Measurements from ENCODE around the gene CNTNAP5.

CNTNAP5 gene

DNA sequence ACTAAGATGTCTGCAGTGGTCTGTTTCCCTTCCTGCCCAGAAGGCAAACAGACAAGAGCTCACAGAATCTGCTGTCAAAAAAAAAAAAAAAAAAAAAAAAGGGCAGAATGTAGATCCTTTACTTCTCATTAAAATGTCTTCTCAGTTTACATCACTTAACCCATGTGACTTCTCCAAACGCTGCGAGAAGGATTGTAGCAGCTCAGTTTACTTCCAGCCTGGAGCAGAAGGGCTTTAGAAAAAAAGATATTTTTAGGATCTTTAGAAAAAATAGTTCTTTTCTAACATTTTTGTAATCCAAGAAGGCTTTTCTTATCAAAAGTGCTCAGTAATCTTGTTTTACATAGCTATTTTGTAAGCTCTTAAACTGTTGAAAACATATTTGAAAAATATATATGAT lies 425.4 kb downstream of the CNTNAP5 start:
- no peak for DNase-seq (ENCODE audit: low read depth in 2 of 2)

DNA sequence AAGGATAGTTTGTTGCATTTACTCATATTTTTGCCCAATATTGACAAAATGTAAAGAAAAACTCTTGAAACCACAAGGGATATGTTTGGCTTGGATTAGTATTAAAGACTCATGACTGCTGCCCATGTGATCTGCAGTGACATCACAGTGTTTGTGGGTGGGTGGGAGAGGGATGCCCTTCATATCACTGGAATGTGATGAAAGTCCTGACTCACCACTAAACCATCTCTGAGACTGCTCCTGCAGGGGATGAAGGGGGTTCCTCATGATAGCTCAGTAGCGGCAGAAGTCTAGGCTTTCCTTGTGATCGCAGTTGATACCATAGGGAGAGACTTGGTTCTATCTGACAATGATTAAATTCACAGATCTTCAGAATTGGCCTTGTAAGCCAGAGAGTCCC lies 451.2 kb downstream of the CNTNAP5 start:
- DNase-seq (ENCODE audit: low read depth in 2 of 2) = no peak

DNA sequence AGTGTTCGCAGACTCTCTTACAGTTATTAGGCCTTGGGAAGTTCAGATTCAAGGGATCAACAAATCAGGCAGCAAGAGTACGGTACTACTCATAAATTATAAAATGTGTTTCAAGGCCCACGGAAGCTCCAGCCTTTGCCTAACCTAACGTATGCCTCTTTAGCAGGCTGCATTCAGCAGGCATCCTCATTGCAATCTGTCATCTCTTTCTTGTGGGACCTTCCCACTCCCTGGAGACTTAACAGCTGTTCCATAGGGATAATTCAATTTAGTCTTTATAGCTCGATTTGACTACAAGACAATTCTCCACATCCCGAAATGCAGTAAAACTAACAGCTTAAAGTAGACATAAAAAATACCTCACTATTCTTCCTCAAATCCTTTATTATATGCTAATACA lies 453.7 kb downstream of the CNTNAP5 start:
- no peak for DNase-seq (ENCODE audit: low read depth in 2 of 2)

DNA sequence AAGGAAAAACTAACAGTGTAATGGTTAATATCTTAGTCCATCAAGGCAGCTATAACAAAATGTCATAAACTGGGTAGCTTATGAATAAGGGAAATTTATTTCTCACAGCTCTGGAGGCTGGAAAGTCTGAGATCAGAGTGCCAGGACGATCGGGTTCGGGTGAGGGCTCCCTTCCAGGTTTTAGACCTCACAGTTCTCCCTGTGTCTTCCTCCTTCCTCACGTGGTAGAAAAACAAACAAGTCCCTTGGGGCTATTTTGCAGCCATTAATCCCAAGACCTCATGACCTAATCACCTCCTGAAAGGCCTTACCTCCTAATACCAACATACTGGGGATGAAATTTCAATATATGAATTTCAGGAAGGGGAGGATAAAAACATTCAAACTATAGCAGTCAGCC lies 455.9 kb downstream of the CNTNAP5 start:
- DNase-seq (ENCODE audit: low read depth in 2 of 2) = no peak

DNA sequence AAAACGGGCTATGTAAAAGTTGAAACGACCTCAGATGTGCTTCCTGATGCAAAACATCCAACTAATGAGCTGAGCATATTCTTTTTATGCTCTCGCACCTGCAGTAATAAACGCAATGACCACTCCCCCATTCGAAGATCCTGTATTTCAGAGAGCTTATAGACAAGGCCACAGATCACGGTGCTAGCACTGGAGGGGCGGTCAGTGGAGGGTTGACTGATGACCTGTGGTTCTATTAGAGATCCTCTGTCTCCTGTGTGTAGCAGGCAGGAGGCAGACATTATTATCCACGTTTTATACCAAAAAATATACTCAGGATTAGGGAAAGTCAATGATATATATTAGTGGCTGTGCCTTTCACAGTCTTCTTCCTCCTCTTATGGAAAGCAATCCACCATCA lies 457.0 kb downstream of the CNTNAP5 start:
- DNase-seq (ENCODE audit: low read depth in 2 of 2) = no peak

DNA sequence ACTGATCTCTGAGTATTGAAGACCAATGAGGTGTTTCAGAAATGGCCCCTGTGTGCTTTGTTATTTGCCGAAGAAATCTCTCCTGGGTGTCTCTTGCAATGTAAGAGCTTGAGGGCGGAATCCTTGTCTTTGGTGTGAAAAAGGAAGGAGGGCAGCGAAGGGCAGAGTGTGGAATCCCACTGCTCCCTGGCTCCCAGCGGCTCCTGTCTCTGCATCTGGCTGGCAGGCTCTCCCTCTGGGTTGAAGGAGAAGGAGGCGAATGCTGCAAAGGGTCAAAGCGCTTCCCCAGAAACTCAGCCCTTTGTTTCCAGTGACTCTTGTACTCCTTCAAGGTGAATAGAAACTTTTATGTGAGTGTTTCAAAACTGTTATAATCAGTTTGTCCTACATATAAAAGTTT lies 457.5 kb downstream of the CNTNAP5 start:
- no peak for DNase-seq (ENCODE audit: low read depth in 2 of 2)

DNA sequence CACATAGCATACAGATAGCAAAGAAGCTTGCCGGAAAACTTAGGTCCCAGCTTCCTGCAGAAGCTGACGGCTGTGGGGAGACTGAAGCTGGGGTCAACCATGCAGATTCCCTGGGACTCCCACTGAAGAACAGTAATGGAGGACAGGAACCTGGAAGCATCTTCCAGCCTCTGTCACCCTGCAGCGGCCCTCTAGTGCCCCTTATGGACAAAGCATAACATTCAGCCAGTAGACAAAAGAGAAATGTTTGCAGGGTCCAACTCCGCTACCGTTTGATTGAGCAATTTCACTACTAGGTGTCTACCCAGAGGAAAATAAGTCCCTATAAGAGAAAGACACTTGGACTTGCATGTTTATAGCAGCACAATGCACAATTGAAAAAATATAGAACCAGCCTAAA lies 460.6 kb downstream of the CNTNAP5 start:
- DNase-seq (ENCODE audit: low read depth in 2 of 2) = no peak

DNA sequence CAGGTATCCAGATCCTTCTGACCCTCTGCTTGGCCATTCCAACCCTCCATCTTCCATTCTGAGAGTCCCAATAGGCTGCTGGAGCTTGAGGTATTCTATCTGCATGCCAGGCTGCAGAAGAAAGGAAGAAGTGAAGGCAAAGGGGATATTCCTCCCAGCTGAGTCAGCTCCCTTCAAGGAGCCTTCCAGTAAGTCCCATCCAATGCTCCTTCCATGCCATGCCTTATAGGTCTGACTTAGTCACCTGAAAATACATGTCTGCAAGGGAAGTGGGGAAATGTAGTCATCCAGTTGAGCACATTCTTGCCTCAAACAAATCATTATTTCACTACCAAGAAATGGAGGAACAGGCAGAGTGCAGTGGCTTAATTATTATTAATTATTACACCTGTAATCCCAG lies 464.6 kb downstream of the CNTNAP5 start:
- DNase-seq (ENCODE audit: low read depth in 2 of 2) = no peak

DNA sequence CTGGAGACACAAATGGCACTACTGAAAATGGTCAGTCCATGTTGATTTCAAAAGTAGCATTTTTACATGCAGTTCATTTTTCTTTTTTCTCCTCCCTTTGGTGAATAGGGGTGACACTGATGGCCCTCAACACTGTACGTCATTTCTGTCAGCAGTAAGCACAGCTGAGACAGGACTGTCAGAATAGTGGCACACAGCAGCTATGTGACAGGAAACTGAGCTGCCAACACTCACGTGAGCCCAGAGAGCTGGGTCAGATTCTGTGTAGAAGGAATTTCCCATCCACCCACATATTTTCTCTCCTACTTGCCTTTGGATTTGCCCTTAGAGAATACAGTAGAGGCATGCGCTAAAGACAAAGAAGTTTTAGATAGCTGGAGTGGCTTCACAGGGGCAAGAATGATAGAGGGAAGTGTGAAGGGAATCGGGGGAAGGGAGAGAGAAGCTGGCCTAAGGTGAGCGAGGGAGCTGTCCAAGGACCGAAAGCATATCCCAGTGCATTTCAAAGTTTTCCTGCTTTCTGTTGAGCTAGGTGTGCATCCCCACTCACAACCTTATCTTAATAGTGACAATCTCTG lies 476.6 kb downstream of the CNTNAP5 start:
- DNase-seq (ENCODE audit: low read depth in 2 of 2) = no peak

DNA sequence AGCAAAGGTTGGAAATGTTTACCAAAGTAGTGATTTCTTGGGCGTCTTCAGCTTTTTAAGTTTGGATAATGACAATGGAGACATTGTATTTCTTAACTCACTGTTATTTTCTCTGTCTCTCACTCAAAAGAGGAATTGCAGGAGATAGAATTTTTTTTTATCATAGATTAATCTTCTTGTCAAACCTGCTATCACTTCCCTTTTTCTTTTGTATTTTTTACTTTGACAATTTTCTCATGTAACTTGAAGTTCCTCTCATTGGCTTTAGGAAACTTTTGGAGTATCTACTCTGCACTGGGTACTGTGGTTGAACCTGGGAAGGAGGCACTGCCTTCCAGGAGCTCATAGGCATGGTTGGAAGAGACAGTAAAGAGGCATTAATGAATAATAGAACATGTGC lies 489.1 kb downstream of the CNTNAP5 start:
- DNase-seq (ENCODE audit: low read depth in 2 of 2) = no peak

DNA sequence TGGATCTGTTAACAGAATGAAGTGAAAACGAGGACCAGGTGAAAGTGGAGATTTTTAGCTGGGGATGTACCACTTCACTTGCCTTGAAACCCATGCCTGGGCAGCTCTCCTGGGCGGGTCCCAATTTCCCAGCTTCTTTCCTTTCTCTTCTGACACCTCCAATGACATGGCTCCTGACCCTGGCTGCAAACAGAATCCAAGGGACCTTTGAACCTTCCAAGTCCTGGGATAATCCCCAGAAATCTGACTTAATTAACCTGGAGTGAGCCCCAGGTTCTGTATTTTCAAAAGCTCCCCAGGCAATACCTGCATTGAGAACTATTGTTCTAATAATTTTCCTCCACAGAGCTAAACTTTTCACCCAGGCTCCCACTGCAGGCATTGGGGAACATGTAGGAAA lies 495.9 kb downstream of the CNTNAP5 start:
- DNase-seq (ENCODE audit: low read depth in 2 of 2) = no peak

DNA sequence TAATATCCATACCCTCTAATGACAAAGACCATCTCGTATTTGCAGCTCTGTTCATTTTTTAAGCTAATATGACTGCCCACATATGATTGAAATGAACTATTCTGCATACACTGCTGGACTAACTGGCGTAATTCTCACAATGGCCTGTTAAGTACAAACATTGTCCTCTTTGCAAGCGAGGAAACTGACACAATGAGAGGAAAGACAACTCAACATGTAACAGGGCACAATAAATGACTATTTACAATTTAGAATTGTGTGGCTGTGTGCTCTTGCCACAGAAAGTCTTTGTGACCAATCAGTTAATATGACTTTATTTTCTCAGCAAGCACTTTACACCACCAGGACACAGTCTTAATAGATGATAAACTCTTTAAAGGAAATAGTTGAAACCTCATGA lies 498.0 kb downstream of the CNTNAP5 start:
- no peak for DNase-seq (ENCODE audit: low read depth in 2 of 2)

DNA sequence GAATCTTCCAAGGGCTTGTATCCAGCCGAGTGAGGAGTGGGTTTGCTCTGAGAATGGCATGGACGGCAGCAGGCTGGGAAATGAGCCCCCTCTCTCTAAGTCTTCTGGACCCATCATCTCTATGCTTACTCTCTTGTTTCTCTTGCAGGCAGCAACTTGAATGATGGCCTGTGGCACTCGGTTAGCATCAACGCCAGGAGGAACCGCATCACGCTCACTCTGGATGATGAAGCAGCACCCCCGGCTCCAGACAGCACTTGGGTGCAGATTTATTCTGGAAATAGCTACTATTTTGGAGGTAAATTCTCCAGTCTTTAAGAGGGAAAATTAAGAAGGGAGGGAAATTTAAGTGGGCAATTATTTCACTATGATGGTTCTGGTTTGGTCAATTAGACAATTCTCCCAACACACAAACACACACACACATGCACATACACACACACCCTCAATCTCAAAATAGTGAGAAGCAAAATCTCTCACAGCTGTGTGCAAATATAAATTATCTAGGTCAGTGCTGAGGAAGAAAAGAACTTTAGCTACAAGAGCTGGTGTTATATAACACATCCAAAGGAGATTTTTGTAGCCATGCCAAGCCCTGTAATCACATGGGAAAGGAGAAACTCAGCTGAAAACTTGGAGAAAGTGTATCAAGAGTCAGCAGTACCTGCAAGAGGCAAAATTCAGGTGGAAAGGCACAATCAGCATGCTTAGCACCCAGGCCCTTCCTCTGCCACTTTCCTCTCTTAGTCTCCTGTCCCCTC lies 499.2 kb downstream of the CNTNAP5 start:
- no peak for DNase-seq (ENCODE audit: low read depth in 2 of 2)

DNA sequence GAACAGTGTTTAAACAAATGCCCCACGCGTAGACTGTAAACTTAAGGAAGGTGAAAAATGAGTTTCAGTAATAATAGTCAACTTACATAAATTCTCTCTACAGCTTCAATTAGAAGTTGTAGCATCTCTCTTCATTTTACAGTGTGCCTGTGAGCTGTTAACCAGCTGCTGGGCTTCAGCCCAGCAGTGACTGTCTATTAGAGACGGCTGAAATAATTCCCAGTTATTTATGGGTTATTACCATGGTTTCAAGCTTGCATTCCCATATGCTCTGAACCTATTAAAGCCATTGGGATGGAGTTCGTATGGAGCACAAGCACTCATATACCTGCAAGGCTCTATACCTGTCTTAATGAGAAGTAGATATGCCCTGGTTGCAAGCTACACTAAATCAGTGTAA lies 501.1 kb downstream of the CNTNAP5 start:
- no peak for DNase-seq (ENCODE audit: low read depth in 2 of 2)

DNA sequence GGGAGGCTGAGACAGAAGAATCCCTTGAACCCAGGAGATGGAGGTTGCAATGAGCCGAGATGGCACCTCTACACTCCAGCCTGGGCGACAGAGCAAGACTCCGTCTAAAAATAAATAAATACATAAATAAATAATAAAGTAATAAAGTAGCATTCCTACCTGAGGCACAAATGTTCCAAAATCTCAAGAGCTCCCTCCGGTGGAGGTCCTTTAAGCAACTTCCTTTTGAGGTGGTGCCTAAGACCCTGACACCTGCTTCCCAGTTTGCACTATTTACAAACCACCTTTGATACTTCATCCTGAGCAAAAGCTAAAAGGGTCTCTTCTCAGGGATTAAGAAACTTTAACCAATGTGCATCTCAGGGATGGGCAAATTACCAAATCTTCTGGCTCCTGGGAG lies 505.1 kb downstream of the CNTNAP5 start:
- DNase-seq (ENCODE audit: low read depth in 2 of 2) = no peak

DNA sequence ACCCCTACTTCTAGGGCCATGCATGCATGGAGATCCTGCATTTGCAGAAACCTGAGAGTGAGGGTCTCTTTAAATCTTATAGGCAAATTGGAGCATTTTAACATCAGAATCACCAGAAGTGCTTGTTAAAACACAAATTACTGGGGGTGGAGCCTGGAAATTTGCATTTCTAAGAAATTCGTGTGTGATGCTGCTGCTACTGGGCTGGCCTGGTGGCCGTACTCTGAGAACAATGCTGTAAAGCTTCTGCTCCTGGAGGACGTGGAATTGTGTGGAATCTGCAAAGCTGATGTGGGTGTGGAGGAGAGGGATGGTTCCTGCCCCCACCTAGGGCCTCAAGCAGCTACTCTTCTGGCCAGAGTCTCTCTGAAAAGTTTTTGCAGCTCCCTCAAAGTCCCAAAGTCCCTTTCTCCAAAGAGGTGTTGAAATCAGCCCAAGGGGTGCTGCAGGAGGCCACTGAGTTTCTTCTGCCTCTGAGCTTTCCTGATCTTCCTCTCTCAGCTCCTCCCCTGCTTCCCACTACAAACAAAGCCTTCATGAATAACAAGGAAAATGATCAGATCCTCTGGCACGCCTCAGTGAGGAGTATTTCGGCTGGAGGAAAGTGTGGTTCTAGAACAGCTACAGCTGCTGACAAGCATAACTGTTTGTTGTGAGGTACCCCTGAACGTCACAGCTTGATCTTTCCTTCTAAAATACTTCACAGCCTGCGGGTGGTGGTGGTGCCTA lies 508.3 kb downstream of the CNTNAP5 start:
- DNase-seq (ENCODE audit: low read depth in 2 of 2) = no peak

DNA sequence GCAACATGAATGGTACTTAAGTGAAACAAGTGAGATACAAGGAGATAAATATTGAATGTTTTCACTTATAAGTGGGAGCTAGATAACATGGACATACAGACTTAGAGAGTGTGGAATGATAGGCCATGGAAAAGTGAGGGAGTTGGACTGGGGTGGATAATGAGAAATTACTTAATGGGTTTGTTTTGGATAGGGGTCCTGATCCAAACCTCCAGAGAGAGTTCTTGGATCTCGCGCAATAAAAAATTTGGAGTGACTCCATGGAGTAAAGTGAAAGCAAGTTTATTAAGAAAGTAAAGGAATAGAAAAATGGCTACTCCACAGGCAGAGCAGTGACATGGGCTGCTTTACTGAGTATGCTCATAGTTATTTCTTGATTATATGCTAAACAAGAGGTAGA lies 508.9 kb downstream of the CNTNAP5 start:
- DNase-seq (ENCODE audit: low read depth in 2 of 2) = no peak

DNA sequence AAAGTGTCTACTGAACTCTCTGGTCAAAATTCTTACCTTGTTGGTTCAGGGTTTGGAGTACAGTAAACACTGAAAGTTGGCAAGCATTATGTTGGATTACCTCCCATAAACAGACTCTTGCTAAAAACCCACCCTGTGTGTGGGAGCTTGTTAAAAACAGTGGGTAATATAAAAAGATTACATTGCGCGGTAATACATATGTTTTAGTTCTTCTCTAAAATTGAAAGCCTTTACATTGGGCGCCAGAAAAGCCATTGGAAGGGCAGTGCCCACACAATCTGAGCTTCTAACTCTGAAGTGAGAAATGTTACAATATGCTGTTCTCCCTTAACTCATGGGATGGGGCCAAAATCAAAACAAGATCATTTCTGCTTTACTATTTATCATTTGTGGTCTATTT lies 510.7 kb downstream of the CNTNAP5 start:
- no peak for DNase-seq (ENCODE audit: low read depth in 2 of 2)

DNA sequence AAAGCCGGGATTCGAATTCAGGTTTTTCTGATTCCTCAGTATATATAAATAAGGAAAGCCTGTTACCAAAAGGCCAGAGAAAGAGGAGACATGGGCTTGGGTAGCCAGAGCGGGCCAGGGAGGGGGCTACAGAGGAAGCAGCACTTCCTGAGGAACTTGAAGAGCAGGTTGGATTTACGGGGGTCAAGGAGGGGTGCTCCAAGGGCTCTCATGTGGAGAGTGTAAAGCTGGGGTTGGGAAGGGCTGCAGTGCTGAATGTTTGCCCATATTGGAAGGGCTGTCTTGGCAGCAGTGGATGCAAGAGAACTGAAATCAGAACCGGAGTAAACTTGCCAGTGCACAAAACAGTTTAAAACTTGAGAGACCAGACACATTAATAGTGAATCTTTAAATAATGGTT lies 511.5 kb downstream of the CNTNAP5 start:
- no peak for DNase-seq (ENCODE audit: low read depth in 2 of 2)

DNA sequence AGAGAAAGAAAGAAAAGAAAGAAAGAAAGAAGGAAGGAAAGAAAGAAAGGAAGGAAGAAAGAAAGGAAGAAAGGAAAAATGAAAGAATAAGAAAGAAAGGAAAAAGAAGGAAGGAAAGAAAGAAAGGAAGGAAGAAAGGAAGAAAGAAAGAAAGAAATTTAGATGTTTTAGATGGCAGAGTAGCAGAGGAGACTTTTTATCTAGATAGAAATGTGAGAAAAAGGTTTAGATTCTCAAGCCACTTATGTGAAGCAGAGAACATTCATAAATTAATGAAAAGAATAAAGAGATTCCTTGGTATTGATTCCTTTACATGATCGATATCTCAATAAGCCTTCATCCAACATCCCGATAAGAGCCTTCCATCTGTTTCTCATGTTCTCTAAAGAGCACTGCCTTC lies 513.5 kb downstream of the CNTNAP5 start:
- DNase-seq (ENCODE audit: low read depth in 2 of 2) = no peak

DNA sequence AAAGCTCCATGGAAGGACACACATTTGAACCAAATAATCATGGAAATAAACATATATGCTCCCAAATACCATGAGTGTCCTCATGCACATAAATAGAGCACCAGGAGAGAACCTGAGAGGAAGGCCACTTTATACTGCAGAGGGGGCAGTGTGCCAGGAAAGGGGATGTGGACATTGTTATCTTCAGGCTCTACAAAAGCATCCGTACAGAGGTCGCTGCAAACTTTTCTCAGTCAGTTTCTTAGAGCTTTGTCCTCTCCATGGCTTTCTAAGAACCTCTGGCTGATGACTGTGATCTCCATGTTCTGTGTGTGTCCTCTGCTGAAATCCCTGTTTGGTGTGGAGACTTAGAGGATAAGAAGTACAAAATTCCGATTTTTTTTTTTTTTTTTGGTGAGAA lies 515.7 kb downstream of the CNTNAP5 start:
- no peak for DNase-seq (ENCODE audit: low read depth in 2 of 2)

DNA sequence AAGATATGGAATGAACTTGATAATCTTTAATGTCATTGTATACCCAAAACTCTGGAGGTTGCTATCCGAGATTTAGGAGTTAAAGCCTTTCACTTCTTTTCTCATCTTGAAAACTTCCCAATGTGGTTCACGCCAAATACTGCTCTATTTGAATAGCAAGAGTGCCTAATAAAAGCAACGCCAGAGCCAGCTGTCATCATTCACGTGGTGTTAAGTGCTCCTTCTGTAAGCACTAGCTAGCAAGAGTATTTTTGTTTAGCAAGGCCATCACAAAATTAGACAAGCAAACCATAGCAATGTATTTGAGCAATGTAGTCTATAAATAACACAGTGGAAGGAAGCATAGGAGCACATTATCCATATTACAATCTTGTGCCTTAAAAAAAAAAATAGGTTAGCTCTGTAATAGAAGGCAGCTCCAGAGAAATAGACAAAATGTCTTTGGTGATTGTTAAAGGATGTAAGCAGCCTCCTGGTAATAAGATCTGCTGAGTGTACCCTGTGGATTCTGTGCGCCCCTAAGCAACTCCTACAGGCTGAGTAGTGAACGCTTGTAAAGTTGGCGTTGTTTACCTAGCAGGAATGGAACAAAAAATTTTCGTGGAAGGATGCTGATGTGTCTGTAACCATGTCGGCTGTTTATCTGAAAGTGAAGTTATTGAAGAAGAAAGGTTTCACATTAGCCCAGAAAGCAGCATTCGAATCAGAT lies 518.0 kb downstream of the CNTNAP5 start:
- no peak for DNase-seq (ENCODE audit: low read depth in 2 of 2)

DNA sequence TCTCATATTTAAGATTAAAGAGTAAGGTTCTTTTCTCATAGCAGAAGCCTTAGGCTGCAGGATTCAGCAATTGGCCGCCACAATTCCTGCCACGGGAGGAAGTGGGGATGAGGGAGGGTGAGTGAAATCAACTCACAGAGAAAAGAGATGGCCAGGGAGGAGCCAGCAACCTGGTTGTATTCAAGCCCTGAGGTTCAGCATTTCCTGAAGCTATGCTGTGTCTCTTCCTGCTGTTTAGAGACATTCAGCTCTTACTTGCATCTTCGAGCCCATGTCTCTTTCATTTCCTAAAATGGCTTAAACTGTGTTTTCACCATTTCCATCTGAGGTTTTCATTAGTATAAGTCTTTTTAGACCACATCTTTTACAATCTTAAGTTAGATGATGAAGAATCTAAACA lies 522.6 kb downstream of the CNTNAP5 start:
- no peak for DNase-seq (ENCODE audit: low read depth in 2 of 2)

Data from stimulated activated CD8-positive, alpha-beta memory T cell treated with anti-CD3 and anti-CD28 coated beads, Interleukin-15, amount 100 ng/mL, for 4 hours (primary cell).